GM21529 (cell line): Measurements from ENCODE around the gene CCNYL1.

Source experiments
- ATAC-seq: cut with Tn5 transposase; IDR thresholded peaks from one replicate; pipeline ENCODE4 v1.9.1; 2021; ENCODE audit not compliant: unreplicated experiment

CCNYL1 gene

GRCh38 chr2:207764096-207764630 lies 52.7 kb downstream of the CCNYL1 start:
- ATAC-seq = no peak

GRCh38 chr2:207765547-207765946 lies 54.1 kb downstream of the CCNYL1 start:
- no peak for ATAC-seq

GRCh38 chr2:207766041-207766551 lies 54.7 kb downstream of the CCNYL1 start:
- ATAC-seq = no peak

- ATAC-seq = no peak
Observed at GRCh38 chr2:207766697-207767460, 55.4 kb downstream of the CCNYL1 start.

- ATAC-seq = no peak
Observed at GRCh38 chr2:207767461-207768167, 56.2 kb downstream of the CCNYL1 start.

- ATAC-seq = no peak
Observed at GRCh38 chr2:207768168-207768865, 56.9 kb downstream of the CCNYL1 start.

GRCh38 chr2:207768866-207769596 lies 57.6 kb downstream of the CCNYL1 start:
- peak; percentile 9 for ATAC-seq

GRCh38 chr2:207770602-207771404 lies 59.4 kb downstream of the CCNYL1 start:
- ATAC-seq = no peak

- ATAC-seq = no peak
Observed at GRCh38 chr2:207771421-207771820, 60.0 kb downstream of the CCNYL1 start.

GRCh38 chr2:207772081-207772843 lies 60.8 kb downstream of the CCNYL1 start:
- no peak for ATAC-seq

- no peak for ATAC-seq
Observed at GRCh38 chr2:207772844-207773205, 61.4 kb downstream of the CCNYL1 start.

- ATAC-seq = no peak
Observed at GRCh38 chr2:207775473-207775872, 64.0 kb downstream of the CCNYL1 start.

- no peak for ATAC-seq
Observed at GRCh38 chr2:207777124-207777523, 65.7 kb downstream of the CCNYL1 start.

GRCh38 chr2:207778298-207778882 lies 67.0 kb downstream of the CCNYL1 start:
- no peak for ATAC-seq

- ATAC-seq = no peak
Observed at GRCh38 chr2:207779523-207779922, 68.1 kb downstream of the CCNYL1 start.

- ATAC-seq = no peak
Observed at GRCh38 chr2:207782238-207783030, 71.0 kb downstream of the CCNYL1 start.

GRCh38 chr2:207783514-207783913 lies 72.1 kb downstream of the CCNYL1 start:
- no peak for ATAC-seq

- ATAC-seq = no peak
Observed at GRCh38 chr2:207784898-207785297, 73.5 kb downstream of the CCNYL1 start.
